HepG2 (cell line): ENCODE measurements around the gene ERBB4. TPM values are rescaled to one million over a fixed set of nuclear protein-coding genes. Genes with fewer than 3 reads are reported as not detected.

Experiments used
- ATAC-seq: fragments of 200-7000 bp; cut with Tn5 transposase; 3 replicates; pipeline ENCODE4 v1.9.1; 2020; ENCODE audit warnings: mild to moderate bottlenecking, moderate library complexity
- BruUV-seq: library from RNA; stranded (reverse); fragments of 400-500 nt; replicated peaks from 2 replicates; lab custom pipeline; 2021; lab: Mats Ljungman, UMichigan
- CTCF ChIA-PET: fragments of 300-600 bp; formaldehyde crosslinking; extraction: SDS; loops from one replicate; lab custom pipeline; 2021; ENCODE audit warnings: low total read pairs, inconsistent platforms, low intra/inter-chr PET ratio; lab: Yijun Ruan, JAX
- POLR2A ChIA-PET: fragments of 350-600 bp; sonication (Branson Sonifier 250); formaldehyde crosslinking; loops from one replicate; lab custom pipeline; 2020; ENCODE audit warnings: antibody characterized with exemption, inconsistent platforms; lab: Yijun Ruan, JAX
- DNase-seq: peaks from one replicate; pipeline ENCODE4 v3.0.0-alpha.2; 2015; ENCODE audit warnings: low spot score
- FAIRE-seq: peaks from 3 replicates; lab custom pipeline; 2011; peaks lifted over from hg19 to GRCh38; lab: Jason Lieb, UNC
- H2AFZ ChIP-seq: one replicate; pipeline ENCODE4 v1.6.1; 2011; ENCODE audit warnings: low read length, inconsistent platforms
- H3K27ac ChIP-seq: fragments of 300-600 bp; 3 replicates; pipeline ENCODE4 v1.8.0; 2011; ENCODE audit warnings: mixed run types, mild to moderate bottlenecking, mixed read lengths, low read length, inconsistent platforms; ENCODE audit not compliant: insufficient read depth; ENCODE audit errors: extremely low read length
- H3K27me3 ChIP-seq, 2 experiments: fragments of 200-600 bp in 1 of 2; 2 replicates in 1 of 2; 3 replicates in 1 of 2; pipeline versions ENCODE4 v1.6.0 to v1.8.0; 2011; ENCODE audit warnings: low read length in 2 of 2, mild to moderate bottlenecking in 2 of 2, moderate library complexity in 2 of 2, inconsistent platforms in 1 of 2; ENCODE audit not compliant: insufficient read depth in 2 of 2, control insufficient read depth in 1 of 2
- H3K36me3 ChIP-seq, 2 experiments: fragments of 200-600 bp in 1 of 2; replicated peaks in 1 of 2; 2 replicates in 1 of 2; 3 replicates in 1 of 2; pipeline versions ENCODE4 v1.5.1 to v1.8.0; 2011; ENCODE audit warnings: low read length in 2 of 2, inconsistent platforms in 1 of 2; ENCODE audit not compliant: insufficient read depth in 2 of 2, control insufficient read depth in 1 of 2
- H3K4me1 ChIP-seq: 2 replicates; pipeline ENCODE4 v1.5.1; 2012; ENCODE audit warnings: low read length, inconsistent platforms; ENCODE audit not compliant: insufficient read depth
- H3K4me2 ChIP-seq: 2 replicates; pipeline ENCODE4 v1.6.0; 2011; ENCODE audit warnings: low read depth, low read length, inconsistent platforms
- H3K4me3 ChIP-seq, 3 experiments: fragments of 200-600 bp in 1 of 3; sonication (generic), shearing (Covaris generic) in 1 of 3; replicated peaks in 1 of 3; 2 replicates each; pipeline ENCODE4 v1.5.1; 2011 to 2016; ENCODE audit warnings: low read length in 3 of 3, inconsistent platforms in 2 of 3, low read depth in 2 of 3, mild to moderate bottlenecking in 2 of 3, control low read depth in 1 of 3, mixed read lengths in 1 of 3; ENCODE audit not compliant: insufficient read depth in 1 of 3
- H3K79me2 ChIP-seq: one replicate; pipeline ENCODE4 v1.6.1; 2011; ENCODE audit warnings: low read length, inconsistent platforms; ENCODE audit not compliant: insufficient read depth
- H3K9ac ChIP-seq: 2 replicates; pipeline ENCODE4 v1.6.0; 2011; ENCODE audit warnings: mild to moderate bottlenecking, low read depth, low read length, inconsistent platforms; ENCODE audit not compliant: insufficient read depth
- H3K9me3 ChIP-seq: 2 replicates; pipeline ENCODE4 v1.5.1; 2012; ENCODE audit warnings: mild to moderate bottlenecking, low read length
- H4K20me1 ChIP-seq: 2 replicates; pipeline ENCODE4 v1.6.0; 2011; ENCODE audit warnings: inconsistent platforms, mild to moderate bottlenecking, low read length, moderate library complexity; ENCODE audit not compliant: insufficient read depth
- DBP ChIP-seq: sonication (generic); formaldehyde crosslinking; IDR thresholded peaks from 2 replicates; pipeline ENCODE4 v1.4.0; 2020; ENCODE audit warnings: missing genetic modification reagents; ENCODE audit errors: not compliant biosample characterization
- FLYWCH1 ChIP-seq: sonication (generic); formaldehyde crosslinking; IDR thresholded peaks from 2 replicates; pipeline ENCODE4 v1.8.1; 2023; ENCODE audit warnings: mild to moderate bottlenecking, missing genetic modification reagents
- LCORL ChIP-seq, 2 experiments: fragments of 450-650 bp in 1 of 2; sonication (generic) in 1 of 2; formaldehyde crosslinking in 1 of 2; IDR thresholded peaks; 2 replicates each; pipeline versions ENCODE4 v1.5.0 to v1.6.1; 2017 to 2020; ENCODE audit warnings: antibody characterized with exemption in 1 of 2, missing genetic modification reagents in 1 of 2
- MLLT10 ChIP-seq: sonication (generic); formaldehyde crosslinking; IDR thresholded peaks from 2 replicates; pipeline ENCODE4 v1.4.0; 2020; ENCODE audit warnings: missing genetic modification reagents
- NFKBIZ ChIP-seq: IDR thresholded peaks from 2 replicates; pipeline ENCODE4 v1.6.1; 2018; ENCODE audit warnings: missing genetic modification reagents, missing compliant biosample characterization
- SUZ12 ChIP-seq: fragments of 150-350 bp; IDR thresholded peaks from 2 replicates; pipeline ENCODE4 v1.6.1; 2014; ENCODE audit warnings: low read depth, low read length
- TAF1 ChIP-seq: sonication (generic); formaldehyde crosslinking; IDR thresholded peaks from 2 replicates; pipeline ENCODE4 v1.4.0; 2020; ENCODE audit warnings: missing genetic modification reagents
- TGIF2 ChIP-seq: IDR thresholded peaks from 2 replicates; pipeline ENCODE4 v1.6.1; 2016; ENCODE audit warnings: control low read depth, missing compliant biosample characterization
- WIZ ChIP-seq: sonication (generic); formaldehyde crosslinking; IDR thresholded peaks from 2 replicates; pipeline ENCODE4 v1.5.1; 2020; ENCODE audit warnings: mild to moderate bottlenecking, missing genetic modification reagents
- ZBTB39 ChIP-seq: sonication (generic); formaldehyde crosslinking; IDR thresholded peaks from 2 replicates; pipeline ENCODE4 v1.5.0; 2020; ENCODE audit warnings: missing genetic modification reagents
- WGBS: methylation state at CpG from one replicate; pipeline ENCODE4 v1.1.6; 2017; ENCODE audit warnings: low lambda C conversion rate; 5-methylcytosine and 5-hydroxymethylcytosine counted together
- in situ Hi-C: cut with HindIII; loops from 2 replicates; pipeline ENCODE4 v1.10.0; 2017; ENCODE audit warnings: low pct_unique_long_range_greater_than_20kb; ENCODE audit not compliant: extremely low pct_ligation_motif_present
- intact Hi-C: fragments of 100-400 bp; cut with micrococcal nuclease; formaldehyde crosslinking; loops from one replicate; pipeline ENCODE4 v1.10.0; 2022; ENCODE audit not compliant: unreplicated experiment
- polyA plus RNA-seq, 8 experiments: library from polyadenylated mRNA; depleted of rRNA in 3 of 8; stranded (reverse) in 7 of 8; unstranded in 1 of 8; fragments of >200 nt; fragmentation: Illumina TruSeq in 4 of 8; extraction: Trizol in 4 of 8; gene quantifications; 2 replicates each; pipeline versions ENCODE4 v1.2.1 to v1.2.3, GENCODE V29; 2011 to 2016; ENCODE audit warnings: low read depth in 4 of 8, missing spikeins in 1 of 8, mixed read lengths in 1 of 8; ENCODE audit not compliant: insufficient read depth in 1 of 8
- total RNA-seq, 5 experiments: library from RNA; depleted of rRNA; stranded (reverse); fragments of >200 nt; fragmentation: Illumina TruSeq; extraction: Trizol; gene quantifications; 2 replicates each; pipeline ENCODE4 v1.2.3, GENCODE V29; 2016; ENCODE audit warnings: low read depth in 1 of 5
- TF ChIP-seq, protein P1 (sequence below): sonication (generic); formaldehyde crosslinking; IDR thresholded peaks from 2 replicates; pipeline ENCODE4 v1.8.0; 2022; ENCODE audit warnings: mild to moderate bottlenecking, missing genetic modification reagents

Gene ERBB4
- total and polyA plus RNA-seq, 2 of the 13 experiments (the other 11 are each of a cell fraction or from before 2014, with no cell fraction given) = not detected

DNA sequence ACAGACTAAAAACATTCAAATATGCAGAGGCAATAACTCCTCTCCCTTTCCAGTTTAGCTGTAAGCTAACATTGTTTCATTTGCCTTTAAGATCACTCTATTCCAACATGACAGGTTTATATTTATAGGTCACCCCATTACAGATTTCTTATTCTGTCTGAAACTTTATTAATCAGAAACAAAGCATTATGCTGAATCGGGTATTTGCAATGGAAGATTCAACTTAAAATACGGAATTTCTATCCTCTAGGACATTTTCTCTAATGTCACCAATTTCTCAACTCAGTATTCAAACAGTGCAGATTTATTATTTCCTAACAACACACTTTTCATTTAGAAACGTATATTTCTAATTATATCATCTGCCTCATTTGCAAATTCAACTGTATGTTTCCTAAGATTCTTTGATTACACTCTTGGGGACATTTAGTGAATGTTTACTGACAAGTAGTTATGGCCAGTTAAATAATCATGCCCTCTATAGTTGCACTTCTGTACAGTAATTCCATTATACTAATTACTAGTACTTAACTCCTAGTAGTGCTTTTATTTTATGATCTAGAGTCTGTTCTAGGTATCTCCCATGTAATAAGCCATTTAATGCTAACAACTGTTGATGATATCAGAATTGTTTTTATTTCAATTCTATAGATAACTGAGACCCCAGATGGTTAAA is 358.1 kb downstream of the ERBB4 start:
- Histone ChIP-seq H3K9me3 (no peaks in the 10 kb centered on the region), H3K27ac (no peak overlapping the region), H3K36me3 (no peaks in the 10 kb centered on the region), H3K27me3 (no peaks in the 10 kb centered on the region), H3K9ac (no peak overlapping the region), H3K4me3 (no peak overlapping the region), H2AFZ (no peak overlapping the region), H3K4me1 (no peaks in the 10 kb centered on the region), H3K4me2 (no peak overlapping the region), H3K79me2 (no peaks in the 10 kb centered on the region), H4K20me1 (no peaks in the 10 kb centered on the region)
- ATAC-seq (no peak), DNase-seq (no peak), FAIRE-seq (no peak)
- no TSS peak for BruUV-seq
- no peak for TF ChIP-seq MLLT10 (CRISPR knock-in tag)
- TF ChIP-seq DBP (CRISPR knock-in tag) = no peak
- TF ChIP-seq SUZ12 = no peak
- no peak for TF ChIP-seq FLYWCH1 (CRISPR knock-in tag)
- no peak for TF ChIP-seq NFKBIZ
- TF ChIP-seq WIZ (CRISPR knock-in tag) = no peak
- no peak for TF ChIP-seq LCORL (IDR thresholded peaks at IDR 0.05)
- no peak for TF ChIP-seq LCORL (CRISPR knock-in tag; IDR thresholded peaks at IDR 0.05)
- TF ChIP-seq, protein P1, sequence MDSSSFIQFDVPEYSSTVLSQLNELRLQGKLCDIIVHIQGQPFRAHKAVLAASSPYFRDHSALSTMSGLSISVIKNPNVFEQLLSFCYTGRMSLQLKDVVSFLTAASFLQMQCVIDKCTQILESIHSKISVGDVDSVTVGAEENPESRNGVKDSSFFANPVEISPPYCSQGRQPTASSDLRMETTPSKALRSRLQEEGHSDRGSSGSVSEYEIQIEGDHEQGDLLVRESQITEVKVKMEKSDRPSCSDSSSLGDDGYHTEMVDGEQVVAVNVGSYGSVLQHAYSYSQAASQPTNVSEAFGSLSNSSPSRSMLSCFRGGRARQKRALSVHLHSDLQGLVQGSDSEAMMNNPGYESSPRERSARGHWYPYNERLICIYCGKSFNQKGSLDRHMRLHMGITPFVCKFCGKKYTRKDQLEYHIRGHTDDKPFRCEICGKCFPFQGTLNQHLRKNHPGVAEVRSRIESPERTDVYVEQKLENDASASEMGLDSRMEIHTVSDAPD (CRISPR knock-in tag) = no peak
- TF ChIP-seq TAF1 (CRISPR knock-in tag) = no peak
- no peak for TF ChIP-seq TGIF2 (CRISPR knock-in tag)
- TF ChIP-seq ZBTB39 (CRISPR knock-in tag) = no peak
- 0% methylated on average over 3 of the region's 3 CpGs for WGBS
- intact Hi-C loops (no loop called here), in situ Hi-C loops (no loop called here)
- ChIA-PET POLR2A (no interaction called here), CTCF (no interaction called here)
